Stimulated activated naive CD8-positive, alpha-beta T cell treated with anti-CD3 and anti-CD28 coated beads, Interleukin-15, Interleukin-2, amounts not matched to agents 100 ng/mL and 50 ng/mL, for 24 hours (primary cell): ENCODE data around the gene MRPL18.
A peak's percentile ranks its signal among the peaks of the same experiment; 100 is the strongest.

Source experiments
- H3K27ac Mint-ChIP-seq: one replicate; pipeline ENCODE4 v1.8.0; 2021; ENCODE audit warnings: mild to moderate bottlenecking, mixed read lengths
- H3K27me3 Mint-ChIP-seq: one replicate; pipeline ENCODE4 v1.8.0; 2021; ENCODE audit warnings: mixed read lengths
- H3K36me3 Mint-ChIP-seq: one replicate; pipeline ENCODE4 v1.8.0; 2021; ENCODE audit warnings: low read depth, mixed read lengths
- H3K4me1 Mint-ChIP-seq: one replicate; pipeline ENCODE4 v1.8.0; 2021; ENCODE audit warnings: low read depth, mixed read lengths
- H3K4me3 Mint-ChIP-seq: one replicate; pipeline ENCODE4 v1.8.0; 2021; ENCODE audit warnings: mild to moderate bottlenecking, mixed read lengths
- H3K9me3 Mint-ChIP-seq: one replicate; pipeline ENCODE4 v1.8.0; 2021; ENCODE audit warnings: mixed read lengths

MRPL18 gene

GRCh38 chr6:159761129-159761872, 29.0 kb upstream of the MRPL18 start:
- peak overlapping the region; percentile 91 for H3K27ac Mint-ChIP-seq
- H3K4me3 Mint-ChIP-seq = peak overlapping the region; percentile 92
- no peaks in the 10 kb centered on the region for H3K27me3 Mint-ChIP-seq
- H3K36me3 Mint-ChIP-seq = peaks cover 42% of the 10 kb centered on the region
- H3K9me3 Mint-ChIP-seq = no peaks in the 10 kb centered on the region
- peaks cover 29% of the 10 kb centered on the region for H3K4me1 Mint-ChIP-seq

DNA sequence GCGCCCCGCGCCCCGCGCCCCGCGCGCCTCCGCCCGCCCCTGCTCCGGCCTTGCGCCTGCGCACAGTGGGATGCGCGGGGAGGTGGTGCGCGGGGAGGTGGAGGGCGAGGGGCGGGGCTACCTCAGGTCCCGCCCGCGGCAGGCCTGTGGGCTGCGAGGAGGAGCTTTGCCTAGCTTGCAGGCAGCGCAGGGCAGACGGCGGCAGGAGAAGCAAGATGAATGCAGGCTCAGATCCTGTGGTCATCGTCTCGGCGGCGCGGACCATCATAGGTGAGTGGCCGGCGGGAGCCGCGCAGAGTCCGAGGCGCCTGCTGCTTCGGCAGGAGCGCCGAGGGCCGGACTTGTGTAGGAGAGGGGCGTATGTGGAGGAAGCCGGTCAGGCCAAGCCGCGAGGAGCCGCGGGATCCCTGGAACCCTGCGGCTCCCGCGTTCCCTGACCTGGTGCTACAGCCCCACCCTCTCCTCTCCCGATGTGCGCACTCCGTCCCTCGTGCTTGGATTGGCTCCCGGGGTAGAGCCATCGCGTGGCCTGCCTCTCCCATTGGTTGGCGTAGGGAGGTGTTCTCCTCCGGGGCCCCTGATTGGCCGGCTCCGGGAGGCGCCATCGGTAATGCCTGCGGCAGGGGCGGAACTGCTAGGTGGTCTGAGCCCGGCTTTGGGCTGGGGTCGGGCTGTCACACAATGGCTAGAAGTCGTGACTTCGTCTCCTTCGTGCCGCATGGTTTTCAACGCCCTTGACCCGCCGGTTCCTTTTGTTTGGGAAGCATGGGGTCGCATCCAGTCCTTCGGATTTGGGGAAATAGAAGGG, 28.2 kb upstream of the MRPL18 start, which contains the start of gene ACAT2:
ACAT2 (plus strand) TSS at position 173 of the 808 bp plus-strand sequence; CDS start at position 216, 43 bp downstream.
- no peaks in the 10 kb centered on the region for H3K27me3 Mint-ChIP-seq
- peak within 1 kb of the TSS; percentile 92 for H3K4me3 Mint-ChIP-seq
- no peaks in the 10 kb centered on the region for H3K9me3 Mint-ChIP-seq
- peak within 1 kb of the TSS; percentile 91 for H3K27ac Mint-ChIP-seq
- peaks cover 37% of the 10 kb centered on the region for H3K4me1 Mint-ChIP-seq
- H3K36me3 Mint-ChIP-seq = peaks cover 43% of the 10 kb centered on the region

DNA sequence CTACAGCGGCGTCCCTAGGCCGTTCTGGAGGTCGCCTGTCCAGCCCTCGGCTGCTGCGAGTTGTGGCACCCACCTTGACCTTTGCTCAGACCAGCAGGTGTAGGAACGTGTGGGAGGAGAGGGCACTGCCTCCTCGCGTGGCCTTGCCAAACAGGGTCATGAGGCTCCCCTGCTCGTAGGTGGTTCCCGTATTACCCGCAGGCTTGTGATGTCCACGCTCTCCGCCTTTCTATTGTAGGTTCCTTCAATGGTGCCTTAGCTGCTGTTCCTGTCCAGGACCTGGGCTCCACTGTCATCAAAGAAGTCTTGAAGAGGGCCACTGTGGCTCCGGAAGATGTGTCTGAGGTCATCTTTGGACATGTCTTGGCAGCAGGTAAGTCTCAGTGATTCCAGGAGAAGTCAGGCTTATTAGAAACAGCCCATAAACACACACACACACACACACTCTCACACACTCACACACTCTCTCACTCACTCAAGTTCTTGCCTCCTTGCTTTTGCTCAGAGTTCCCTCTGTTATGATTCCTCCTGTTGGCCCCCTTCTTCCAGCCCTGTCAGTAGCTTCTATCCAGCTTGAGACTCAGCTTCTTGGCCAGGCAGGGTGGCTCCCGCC, 27.5 kb upstream of the MRPL18 start:
- Mint-ChIP-seq H3K9me3 (no peaks in the 10 kb centered on the region), H3K36me3 (peaks cover 42% of the 10 kb centered on the region), H3K27ac (peak overlapping the region; percentile 74), H3K4me1 (peaks cover 37% of the 10 kb centered on the region), H3K4me3 (peak overlapping the region; percentile 92), H3K27me3 (no peaks in the 10 kb centered on the region)

- H3K27ac Mint-ChIP-seq = peak overlapping the region; percentile 45
- H3K9me3 Mint-ChIP-seq = no peaks in the 10 kb centered on the region
- H3K36me3 Mint-ChIP-seq = peaks cover 65% of the 10 kb centered on the region
- no peaks in the 10 kb centered on the region for H3K27me3 Mint-ChIP-seq
- H3K4me1 Mint-ChIP-seq = peaks cover 18% of the 10 kb centered on the region
- no peak overlapping the region for H3K4me3 Mint-ChIP-seq
Observed at GRCh38 chr6:159766906-159767305, 23.4 kb upstream of the MRPL18 start.

GRCh38 chr6:159769470-159769869, 20.8 kb upstream of the MRPL18 start:
- H3K27me3 Mint-ChIP-seq = no peaks in the 10 kb centered on the region
- H3K27ac Mint-ChIP-seq = no peak overlapping the region
- no peak overlapping the region for H3K4me3 Mint-ChIP-seq
- no peaks in the 10 kb centered on the region for H3K9me3 Mint-ChIP-seq
- H3K36me3 Mint-ChIP-seq = peaks cover 71% of the 10 kb centered on the region
- peaks cover 11% of the 10 kb centered on the region for H3K4me1 Mint-ChIP-seq

DNA sequence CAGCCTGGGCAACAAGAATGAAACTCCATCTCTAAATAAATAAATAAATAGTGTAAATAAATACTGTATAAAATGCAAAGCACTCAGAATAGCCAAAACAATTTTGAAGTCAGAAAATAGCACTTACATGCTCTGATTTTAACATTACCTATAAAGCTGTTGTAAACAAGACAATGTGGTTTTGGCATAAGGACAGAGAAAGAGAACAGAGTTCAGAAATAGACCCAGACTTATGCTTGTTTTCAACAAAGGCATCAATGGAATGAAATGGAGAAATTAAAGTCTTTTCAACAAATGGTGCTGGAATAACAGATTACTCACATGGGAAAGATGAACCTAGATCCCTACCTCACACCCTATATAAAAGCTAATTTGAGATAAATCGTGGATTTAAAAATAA, 18.1 kb upstream of the MRPL18 start:
- peaks cover 2% of the 10 kb centered on the region for H3K4me1 Mint-ChIP-seq
- H3K9me3 Mint-ChIP-seq = no peaks in the 10 kb centered on the region
- H3K4me3 Mint-ChIP-seq = no peak overlapping the region
- no peak overlapping the region for H3K27ac Mint-ChIP-seq
- H3K36me3 Mint-ChIP-seq = peaks cover 72% of the 10 kb centered on the region
- no peaks in the 10 kb centered on the region for H3K27me3 Mint-ChIP-seq

- Mint-ChIP-seq H3K36me3 (peaks cover 71% of the 10 kb centered on the region), H3K9me3 (no peaks in the 10 kb centered on the region), H3K27ac (peak overlapping the region; percentile 53), H3K4me1 (peaks cover 6% of the 10 kb centered on the region), H3K27me3 (no peaks in the 10 kb centered on the region), H3K4me3 (no peak overlapping the region)
Observed at GRCh38 chr6:159777240-159777904, 12.9 kb upstream of the MRPL18 start.

DNA sequence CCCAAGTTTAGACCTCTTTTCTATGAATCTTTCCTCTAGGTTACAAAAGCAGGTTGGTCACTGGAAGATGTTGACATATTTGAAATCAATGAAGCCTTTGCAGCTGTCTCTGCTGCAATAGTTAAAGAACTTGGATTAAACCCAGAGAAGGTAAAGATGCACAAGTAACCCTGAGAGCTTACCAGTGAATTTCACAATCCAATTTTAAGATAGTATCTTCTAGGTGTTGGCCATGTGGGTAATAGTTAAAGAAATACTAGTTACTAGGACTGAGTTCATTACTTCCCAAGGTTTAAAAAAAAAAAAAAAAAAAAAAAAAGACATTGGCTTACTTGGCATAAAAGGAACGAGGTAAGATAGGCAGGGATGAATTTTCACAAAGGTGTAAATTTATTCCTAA, 12.1 kb upstream of the MRPL18 start:
- no peak overlapping the region for H3K4me3 Mint-ChIP-seq
- no peaks in the 10 kb centered on the region for H3K9me3 Mint-ChIP-seq
- H3K27me3 Mint-ChIP-seq = no peaks in the 10 kb centered on the region
- peaks cover 14% of the 10 kb centered on the region for H3K4me1 Mint-ChIP-seq
- peaks cover 77% of the 10 kb centered on the region for H3K36me3 Mint-ChIP-seq
- no peak overlapping the region for H3K27ac Mint-ChIP-seq

- H3K27ac Mint-ChIP-seq = no peak overlapping the region
- no peaks in the 10 kb centered on the region for H3K27me3 Mint-ChIP-seq
- H3K4me3 Mint-ChIP-seq = no peak overlapping the region
- peaks cover 79% of the 10 kb centered on the region for H3K36me3 Mint-ChIP-seq
- no peaks in the 10 kb centered on the region for H3K9me3 Mint-ChIP-seq
- H3K4me1 Mint-ChIP-seq = peaks cover 19% of the 10 kb centered on the region
Observed at GRCh38 chr6:159778542-159779103, 11.6 kb upstream of the MRPL18 start.

DNA sequence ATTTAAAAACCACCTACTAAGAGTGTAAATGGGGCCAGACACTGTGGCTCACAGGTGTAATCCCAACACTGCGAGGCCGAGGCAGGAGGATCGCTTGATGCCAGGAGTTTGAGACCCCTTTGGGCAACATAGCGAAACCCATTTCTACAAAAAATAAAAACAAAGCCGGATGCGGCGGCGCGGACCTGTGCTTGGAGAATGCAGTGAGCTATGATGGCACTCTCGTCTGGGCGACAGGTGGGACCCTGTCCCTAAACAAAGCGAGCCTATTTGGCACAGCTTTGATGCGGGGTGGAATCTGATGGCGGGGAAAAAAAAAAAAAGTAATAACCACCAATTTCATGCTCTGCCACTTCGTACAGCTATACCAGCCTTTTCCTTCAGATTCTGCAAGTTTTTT, 2.0 kb upstream of the MRPL18 start:
- Mint-ChIP-seq H3K27ac (peak overlapping the region; percentile 91), H3K27me3 (no peaks in the 10 kb centered on the region), H3K4me1 (peaks cover 74% of the 10 kb centered on the region), H3K9me3 (no peaks in the 10 kb centered on the region), H3K4me3 (peak overlapping the region; percentile 96), H3K36me3 (peaks cover 77% of the 10 kb centered on the region)

DNA sequence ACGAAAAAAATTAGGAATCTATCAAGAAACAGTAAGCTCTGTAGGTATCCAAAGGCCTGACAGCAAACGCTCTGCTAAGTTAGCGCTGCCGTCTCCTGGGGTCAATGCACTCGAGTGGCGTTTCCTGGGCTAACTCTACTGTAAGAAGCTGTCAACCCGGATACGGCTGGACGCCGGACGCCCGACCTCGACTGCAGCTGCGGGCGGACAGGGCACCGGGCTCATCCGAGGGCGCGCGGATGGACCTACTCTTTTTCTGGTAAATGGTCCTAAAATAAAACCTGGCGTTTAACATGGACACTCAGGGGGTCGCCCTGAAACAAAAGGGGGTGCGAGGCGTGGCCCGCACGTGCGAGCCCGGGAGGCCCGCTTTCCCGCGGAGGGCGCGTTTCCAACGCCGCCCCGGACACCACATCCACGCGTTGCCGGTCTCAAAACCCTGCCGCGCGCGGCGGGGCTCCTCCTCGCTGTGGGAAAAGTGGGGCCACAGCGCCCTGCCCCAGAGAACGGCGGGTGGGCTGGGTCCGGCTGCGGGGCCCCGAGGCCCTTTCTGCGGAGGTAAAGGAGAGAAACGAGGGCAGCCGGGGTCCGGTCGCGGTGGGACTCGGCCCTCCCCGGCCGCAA, 1.4 kb upstream of the MRPL18 start:
- H3K9me3 Mint-ChIP-seq = no peaks in the 10 kb centered on the region
- peaks cover 77% of the 10 kb centered on the region for H3K36me3 Mint-ChIP-seq
- H3K27me3 Mint-ChIP-seq = no peaks in the 10 kb centered on the region
- peaks cover 74% of the 10 kb centered on the region for H3K4me1 Mint-ChIP-seq
- H3K4me3 Mint-ChIP-seq = peak overlapping the region; percentile 96
- peak overlapping the region; percentile 91 for H3K27ac Mint-ChIP-seq

DNA sequence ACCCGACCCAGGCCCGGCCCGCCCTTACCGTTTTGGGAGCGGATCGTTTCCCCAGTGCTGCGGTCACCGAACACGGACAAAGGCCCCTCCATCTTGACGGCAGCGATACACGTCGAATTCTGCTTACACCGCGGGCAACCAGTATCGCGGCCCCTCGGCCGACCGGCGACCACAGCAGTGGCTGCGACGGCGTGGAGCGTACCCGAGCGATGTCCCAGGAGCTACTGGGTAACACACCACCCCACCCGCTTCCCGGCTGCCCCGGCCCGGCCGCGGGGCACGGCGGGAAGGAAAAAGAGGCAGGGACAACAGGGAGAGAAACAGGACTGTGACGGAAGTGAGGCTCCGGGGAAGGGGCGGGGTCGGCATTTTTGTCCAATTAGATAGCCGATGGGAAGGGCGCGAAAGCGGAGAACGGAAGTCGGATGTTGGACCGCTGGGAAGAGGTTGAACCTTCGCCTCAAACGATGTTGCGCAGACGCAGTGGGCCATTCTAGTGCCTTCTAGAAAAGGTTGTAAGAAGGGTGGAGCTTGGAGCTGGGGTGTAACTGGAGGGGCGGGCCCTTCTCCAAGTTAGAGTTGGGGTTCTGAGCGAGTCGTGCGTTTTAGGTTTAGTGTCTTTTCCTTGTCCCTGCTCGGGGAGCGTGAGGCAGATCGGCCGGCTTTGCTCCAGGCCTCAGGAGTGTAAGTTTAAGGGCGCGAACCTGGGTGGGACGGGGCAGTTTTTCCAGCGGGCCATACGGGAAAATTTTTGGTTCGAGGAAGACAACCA, 704 bp upstream of the MRPL18 start, which contains the start of gene TCP1:
TCP1 (minus strand) TSS at position 226 of the 772 bp plus-strand sequence; CDS start at position 92, 134 bp downstream.
- Mint-ChIP-seq H3K4me3 (peak within 1 kb of the TSS; percentile 96), H3K9me3 (no peaks in the 10 kb centered on the region), H3K4me1 (peaks cover 75% of the 10 kb centered on the region), H3K36me3 (peaks cover 80% of the 10 kb centered on the region), H3K27ac (peak within 1 kb of the TSS; percentile 99), H3K27me3 (no peaks in the 10 kb centered on the region)

DNA sequence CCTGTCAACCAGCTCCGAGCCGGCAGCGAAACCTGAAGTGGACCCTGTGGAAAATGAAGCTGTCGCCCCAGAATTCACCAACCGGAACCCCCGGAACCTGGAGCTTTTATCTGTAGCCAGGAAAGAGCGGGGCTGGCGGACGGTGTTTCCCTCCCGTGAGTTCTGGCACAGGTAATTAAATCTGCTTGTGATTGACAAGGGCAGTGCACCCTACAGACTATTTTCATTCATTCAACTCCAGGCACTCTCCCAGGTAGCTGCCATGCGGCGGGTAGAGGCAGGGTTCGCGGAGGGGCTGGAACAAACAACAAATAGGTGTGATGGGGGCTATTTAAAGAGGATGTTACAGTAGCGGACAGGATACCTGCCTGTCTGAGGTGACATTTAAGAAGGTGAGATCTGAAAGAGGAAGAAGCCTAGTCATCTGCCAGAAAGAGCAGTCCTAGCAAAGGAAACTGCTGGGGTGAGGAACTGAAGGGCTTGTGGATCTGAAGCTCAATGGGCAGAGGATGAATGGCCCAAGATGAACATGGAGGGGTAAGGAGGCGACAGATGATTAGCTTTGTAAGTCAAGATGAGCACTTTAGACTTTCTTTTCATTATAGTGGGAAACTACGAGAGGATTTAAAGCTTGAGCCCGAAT, 810 bp downstream of the MRPL18 start:
- Mint-ChIP-seq H3K36me3 (peaks cover 77% of the 10 kb centered on the region), H3K4me3 (peak overlapping the region; percentile 96), H3K27ac (peak overlapping the region; percentile 99), H3K4me1 (peaks cover 64% of the 10 kb centered on the region), H3K9me3 (no peaks in the 10 kb centered on the region), H3K27me3 (no peaks in the 10 kb centered on the region)
